ENCODE measurements around the gene CEP164. TPM values are rescaled to one million over a fixed set of nuclear protein-coding genes. Genes with fewer than 3 reads are reported as not detected.
"Not testable (repeated sequence)": the region's sequence is repeated elsewhere in the genome, so short reads cannot be mapped to it uniquely, and the experiment has no call there.

Gene CEP164
- total RNA-seq, 1 experiment from 2014 or later: 21.0 TPM

GRCh38 chr11:117398618-117399017 is 71.0 kb downstream of the CEP164 start:
- H3K4me1 Mint-ChIP-seq; CTCF ChIA-PET; H3K27ac Mint-ChIP-seq; H3K27me3 Mint-ChIP-seq (ENCODE audit: low read depth); H3K4me3 Mint-ChIP-seq; DNase-seq (ENCODE audit: low spot score); ATAC-seq; POLR2A ChIA-PET: not testable (repeated sequence)
- Mint-ChIP-seq H3K9me3 (peaks cover 32% of the 10 kb centered on the region), H3K36me3 (peaks cover 60% of the 10 kb centered on the region)

- CTCF ChIA-PET; ATAC-seq; DNase-seq (ENCODE audit: low spot score); H3K27me3 Mint-ChIP-seq (ENCODE audit: low read depth); POLR2A ChIA-PET; H3K27ac Mint-ChIP-seq; H3K4me3 Mint-ChIP-seq; H3K4me1 Mint-ChIP-seq: not testable (repeated sequence)
- Mint-ChIP-seq H3K36me3 (peaks cover 66% of the 10 kb centered on the region), H3K9me3 (peaks cover 39% of the 10 kb centered on the region)
Measured at GRCh38 chr11:117399100-117399840, 71.6 kb downstream of the CEP164 start.

DNA sequence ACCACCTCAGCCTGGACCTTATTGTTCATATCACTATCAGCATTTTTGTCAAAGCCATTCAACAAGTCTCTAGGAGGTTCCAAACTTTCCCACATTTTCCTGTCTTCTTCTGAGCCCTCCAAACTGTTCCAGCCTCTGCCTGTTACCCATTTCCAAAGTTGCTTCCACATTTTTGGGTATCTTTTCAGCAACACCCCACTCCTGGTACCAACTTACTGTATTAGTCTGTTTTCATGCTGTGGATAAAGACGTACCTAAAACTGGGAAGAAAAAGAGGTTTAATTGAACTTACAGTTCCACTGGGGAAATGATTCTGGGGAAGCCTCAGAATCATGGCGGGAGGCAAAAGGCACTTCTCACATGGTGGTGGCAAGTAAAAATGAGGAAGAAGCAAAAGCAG is 78.2 kb downstream of the CEP164 start:
- H3K4me3 Mint-ChIP-seq; ATAC-seq; H3K27ac Mint-ChIP-seq; CTCF ChIA-PET; DNase-seq (ENCODE audit: low spot score); H3K27me3 Mint-ChIP-seq (ENCODE audit: low read depth); POLR2A ChIA-PET: not testable (repeated sequence)
- Mint-ChIP-seq H3K36me3 (peaks cover 60% of the 10 kb centered on the region), H3K9me3 (peaks cover 26% of the 10 kb centered on the region), H3K4me1 (peaks cover 12% of the 10 kb centered on the region)

GRCh38 chr11:117407016-117407415 is 79.4 kb downstream of the CEP164 start:
- Mint-ChIP-seq H3K27ac (no peak overlapping the region), H3K36me3 (peaks cover 60% of the 10 kb centered on the region), H3K27me3 (ENCODE audit: low read depth) (peaks cover 5% of the 10 kb centered on the region; the same call in 1 of the 2 replicates), H3K4me1 (peaks cover 17% of the 10 kb centered on the region), H3K4me3 (no peak overlapping the region), H3K9me3 (peaks cover 26% of the 10 kb centered on the region)
- no peak for DNase-seq (ENCODE audit: low spot score)
- TF ChIP-seq USF1 (CRISPR knock-in tag; IDR thresholded peaks at IDR 0.05): no peak
- no peak for TF ChIP-seq NFE2L1 (CRISPR knock-in tag; IDR thresholded peaks at IDR 0.05)
- TF ChIP-seq ZMAT4 (CRISPR knock-in tag; IDR thresholded peaks at IDR 0.05): no peak
- ChIA-PET CTCF (no interaction called here), POLR2A (no interaction called here)
- no peak for ATAC-seq

DNA sequence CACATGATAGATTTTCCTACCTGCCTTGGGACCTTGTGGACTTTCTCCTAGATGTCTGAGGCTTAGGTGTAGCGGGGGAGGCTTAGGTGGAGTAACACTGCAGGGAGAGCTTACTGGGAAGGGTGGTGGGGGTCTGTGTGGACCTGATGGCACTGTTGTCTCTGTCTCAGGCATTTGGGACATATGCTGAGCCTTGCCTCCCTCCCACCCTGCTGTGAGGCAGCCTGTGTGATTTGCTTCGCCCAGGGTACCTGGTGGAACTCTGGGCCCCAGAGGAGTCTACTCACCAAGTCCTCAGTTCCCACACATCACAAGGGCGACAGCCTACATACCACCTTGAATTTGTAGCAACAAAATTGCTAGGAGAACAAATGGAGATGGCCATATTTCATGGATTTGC is 80.7 kb downstream of the CEP164 start:
- DNase-seq (ENCODE audit: low spot score) (no peak), ATAC-seq (no peak)
- CTCF ChIA-PET: interaction anchor here (10.4 kb wide), 1 partner anchor 17 kb away, joined by 103 read pairs; no protein-coding TSS in a partner anchor
- peaks cover 26% of the 10 kb centered on the region for H3K9me3 Mint-ChIP-seq
- H3K27me3 Mint-ChIP-seq (ENCODE audit: low read depth): peaks cover 5% of the 10 kb centered on the region; the same call in 1 of the 2 replicates
- POLR2A ChIA-PET: no interaction called here
- H3K27ac Mint-ChIP-seq: no peak overlapping the region
- peaks cover 17% of the 10 kb centered on the region for H3K4me1 Mint-ChIP-seq
- H3K36me3 Mint-ChIP-seq: peaks cover 53% of the 10 kb centered on the region
- no peak overlapping the region for H3K4me3 Mint-ChIP-seq
- TF ChIP-seq, protein P1, sequence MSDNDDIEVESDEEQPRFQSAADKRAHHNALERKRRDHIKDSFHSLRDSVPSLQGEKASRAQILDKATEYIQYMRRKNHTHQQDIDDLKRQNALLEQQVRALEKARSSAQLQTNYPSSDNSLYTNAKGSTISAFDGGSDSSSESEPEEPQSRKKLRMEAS (CRISPR knock-in tag; IDR thresholded peaks at IDR 0.05): no peak
- TF ChIP-seq GRHL2 (CRISPR knock-in tag; IDR thresholded peaks at IDR 0.05; ENCODE audit: insufficient replicate concordance, severe bottlenecking) (no peak), ZNF263 (CRISPR knock-in tag; IDR thresholded peaks at IDR 0.05; ENCODE audit: low read depth) (no peak), ZNF219 (CRISPR knock-in tag; IDR thresholded peaks at IDR 0.05; ENCODE audit: borderline replicate concordance) (no peak), ZNF423 (CRISPR knock-in tag; IDR thresholded peaks at IDR 0.05) (no peak), ZNF425 (CRISPR knock-in tag; conservative IDR thresholded peaks at IDR 0.05) (no peak), CREM (CRISPR knock-in tag; IDR thresholded peaks at IDR 0.05) (no peak), ELF4 (CRISPR knock-in tag; IDR thresholded peaks at IDR 0.05; ENCODE audit: low read depth) (no peak), MXD4 (CRISPR knock-in tag; IDR thresholded peaks at IDR 0.05; ENCODE audit: borderline replicate concordance) (no peak), IRF2 (CRISPR knock-in tag; IDR thresholded peaks at IDR 0.05; ENCODE audit: borderline replicate concordance, low read depth) (no peak), ZNF317 (CRISPR knock-in tag; IDR thresholded peaks at IDR 0.05; ENCODE audit: borderline replicate concordance, low read depth) (no peak), NR3C1 (CRISPR knock-in tag; conservative IDR thresholded peaks at IDR 0.05; ENCODE audit: low read depth) (no peak)
- TF ChIP-seq, protein P2, sequence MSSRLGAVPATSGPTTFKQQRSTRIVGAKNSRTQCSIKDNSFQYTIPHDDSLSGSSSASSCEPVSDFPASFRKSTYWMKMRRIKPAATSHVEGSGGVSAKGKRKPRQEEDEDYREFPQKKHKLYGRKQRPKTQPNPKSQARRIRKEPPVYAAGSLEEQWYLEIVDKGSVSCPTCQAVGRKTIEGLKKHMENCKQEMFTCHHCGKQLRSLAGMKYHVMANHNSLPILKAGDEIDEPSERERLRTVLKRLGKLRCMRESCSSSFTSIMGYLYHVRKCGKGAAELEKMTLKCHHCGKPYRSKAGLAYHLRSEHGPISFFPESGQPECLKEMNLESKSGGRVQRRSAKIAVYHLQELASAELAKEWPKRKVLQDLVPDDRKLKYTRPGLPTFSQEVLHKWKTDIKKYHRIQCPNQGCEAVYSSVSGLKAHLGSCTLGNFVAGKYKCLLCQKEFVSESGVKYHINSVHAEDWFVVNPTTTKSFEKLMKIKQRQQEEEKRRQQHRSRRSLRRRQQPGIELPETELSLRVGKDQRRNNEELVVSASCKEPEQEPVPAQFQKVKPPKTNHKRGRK (CRISPR knock-in tag; IDR thresholded peaks at IDR 0.05; ENCODE audit: borderline replicate concordance): no peak
